HCT116 (cell line): ENCODE data around the gene NKTR.

Experiments used
- CEBPB ChIP-seq: IDR thresholded peaks from 2 replicates; pipeline ENCODE4 v1.6.1; 2012; ENCODE audit warnings: low read depth
- ELF1 ChIP-seq: IDR thresholded peaks from 2 replicates; pipeline ENCODE4 v1.6.1; 2012; ENCODE audit warnings: low read depth, borderline replicate concordance
- EZH2 ChIP-seq: fragments of 200-600 bp; sonication (generic); IDR thresholded peaks from 2 replicates; pipeline ENCODE4 v1.6.1; 2017; ENCODE audit warnings: antibody characterized with exemption, mixed run types
- EZH2phosphoT487 ChIP-seq: fragments of 200-600 bp; IDR thresholded peaks from 2 replicates; pipeline ENCODE4 v1.6.1; 2018; ENCODE audit warnings: antibody characterized with exemption, borderline replicate concordance
- FOSL1 ChIP-seq: IDR thresholded peaks from 2 replicates; pipeline ENCODE4 v1.6.1; 2012; ENCODE audit warnings: low read depth
- POLR2A ChIP-seq: IDR thresholded peaks from 2 replicates; pipeline ENCODE4 v1.7.0; 2011; ENCODE audit warnings: borderline replicate concordance; ENCODE audit not compliant: insufficient read depth, insufficient read length; ENCODE audit errors: extremely low read depth
- POLR2AphosphoS5 ChIP-seq: IDR thresholded peaks from 2 replicates; pipeline ENCODE4 v1.6.1; 2011; ENCODE audit warnings: mild to moderate bottlenecking, low read depth, low read length, moderate library complexity
- RAD21 ChIP-seq: IDR thresholded peaks from 2 replicates; pipeline ENCODE4 v1.6.1; 2012; ENCODE audit warnings: low read depth, mild to moderate bottlenecking
- SRF ChIP-seq: IDR thresholded peaks from 2 replicates; pipeline ENCODE4 v1.6.1; 2012; ENCODE audit warnings: low read depth
- TCF7L2 ChIP-seq: IDR thresholded peaks from 2 replicates; pipeline ENCODE4 v1.7.0; 2011; ENCODE audit warnings: borderline replicate concordance, inconsistent platforms; ENCODE audit not compliant: insufficient read depth, insufficient read length; ENCODE audit errors: extremely low read depth
- YY1 ChIP-seq: IDR thresholded peaks from 2 replicates; pipeline ENCODE4 v1.6.1; 2011; ENCODE audit warnings: low read length, low read depth, moderate library complexity, mild to moderate bottlenecking; ENCODE audit not compliant: insufficient replicate concordance; ENCODE audit errors: extremely low read depth
- TF ChIP-seq, protein P1 (sequence below), 3 experiments: fragments of 200-600 bp in 1 of 3; sonication (generic) in 1 of 3; IDR thresholded peaks in 2 of 3; conservative IDR thresholded peaks in 1 of 3; 2 replicates each; pipeline ENCODE4 v1.5.1; 2012 to 2017; ENCODE audit warnings: low read depth in 2 of 3, low read length in 2 of 3, antibody characterized with exemption in 1 of 3, borderline replicate concordance in 1 of 3, control low read depth in 1 of 3, mild to moderate bottlenecking in 1 of 3, mixed read lengths in 1 of 3, mixed run types in 1 of 3, moderate library complexity in 1 of 3; ENCODE audit not compliant: insufficient read depth in 1 of 3
- TF ChIP-seq, protein P2 (sequence below): IDR thresholded peaks from 2 replicates; pipeline ENCODE4 v1.6.1; 2012; ENCODE audit warnings: low read depth

DNA sequence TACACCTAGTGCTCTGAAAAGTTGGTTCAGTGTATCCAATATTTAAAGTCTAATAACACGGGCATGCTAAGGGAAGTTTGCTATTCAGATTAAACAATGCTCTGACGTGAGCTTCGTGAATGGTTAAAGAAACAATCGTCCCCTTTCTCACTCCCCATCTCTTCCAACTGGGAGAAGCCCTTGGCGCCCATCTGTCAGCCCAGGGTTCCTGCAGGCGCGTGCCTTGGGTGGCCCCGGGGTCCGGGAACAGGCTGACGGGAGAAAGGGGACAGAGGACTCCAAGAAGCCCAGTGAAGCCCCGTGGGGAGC is 19.1 kb upstream of the NKTR start:
- TF ChIP-seq, protein P1, sequence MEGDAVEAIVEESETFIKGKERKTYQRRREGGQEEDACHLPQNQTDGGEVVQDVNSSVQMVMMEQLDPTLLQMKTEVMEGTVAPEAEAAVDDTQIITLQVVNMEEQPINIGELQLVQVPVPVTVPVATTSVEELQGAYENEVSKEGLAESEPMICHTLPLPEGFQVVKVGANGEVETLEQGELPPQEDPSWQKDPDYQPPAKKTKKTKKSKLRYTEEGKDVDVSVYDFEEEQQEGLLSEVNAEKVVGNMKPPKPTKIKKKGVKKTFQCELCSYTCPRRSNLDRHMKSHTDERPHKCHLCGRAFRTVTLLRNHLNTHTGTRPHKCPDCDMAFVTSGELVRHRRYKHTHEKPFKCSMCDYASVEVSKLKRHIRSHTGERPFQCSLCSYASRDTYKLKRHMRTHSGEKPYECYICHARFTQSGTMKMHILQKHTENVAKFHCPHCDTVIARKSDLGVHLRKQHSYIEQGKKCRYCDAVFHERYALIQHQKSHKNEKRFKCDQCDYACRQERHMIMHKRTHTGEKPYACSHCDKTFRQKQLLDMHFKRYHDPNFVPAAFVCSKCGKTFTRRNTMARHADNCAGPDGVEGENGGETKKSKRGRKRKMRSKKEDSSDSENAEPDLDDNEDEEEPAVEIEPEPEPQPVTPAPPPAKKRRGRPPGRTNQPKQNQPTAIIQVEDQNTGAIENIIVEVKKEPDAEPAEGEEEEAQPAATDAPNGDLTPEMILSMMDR (IDR thresholded peaks at IDR 0.05 in 2 of 3, conservative IDR thresholded peaks at IDR 0.05 in 1 of 3; ENCODE audit: borderline replicate concordance in 1 of 3, insufficient read depth in 1 of 3, low read depth in 2 of 3, low read length in 2 of 3): no peak
- TF ChIP-seq ELF1 (no peak), SRF (no peak), CEBPB (no peak), EZH2 (no peak), YY1 (no peak), POLR2A (no peak), RAD21 (no peak), TCF7L2 (no peak), EZH2phosphoT487 (no peak), POLR2AphosphoS5 (no peak), FOSL1 (no peak)
- TF ChIP-seq, protein P2, sequence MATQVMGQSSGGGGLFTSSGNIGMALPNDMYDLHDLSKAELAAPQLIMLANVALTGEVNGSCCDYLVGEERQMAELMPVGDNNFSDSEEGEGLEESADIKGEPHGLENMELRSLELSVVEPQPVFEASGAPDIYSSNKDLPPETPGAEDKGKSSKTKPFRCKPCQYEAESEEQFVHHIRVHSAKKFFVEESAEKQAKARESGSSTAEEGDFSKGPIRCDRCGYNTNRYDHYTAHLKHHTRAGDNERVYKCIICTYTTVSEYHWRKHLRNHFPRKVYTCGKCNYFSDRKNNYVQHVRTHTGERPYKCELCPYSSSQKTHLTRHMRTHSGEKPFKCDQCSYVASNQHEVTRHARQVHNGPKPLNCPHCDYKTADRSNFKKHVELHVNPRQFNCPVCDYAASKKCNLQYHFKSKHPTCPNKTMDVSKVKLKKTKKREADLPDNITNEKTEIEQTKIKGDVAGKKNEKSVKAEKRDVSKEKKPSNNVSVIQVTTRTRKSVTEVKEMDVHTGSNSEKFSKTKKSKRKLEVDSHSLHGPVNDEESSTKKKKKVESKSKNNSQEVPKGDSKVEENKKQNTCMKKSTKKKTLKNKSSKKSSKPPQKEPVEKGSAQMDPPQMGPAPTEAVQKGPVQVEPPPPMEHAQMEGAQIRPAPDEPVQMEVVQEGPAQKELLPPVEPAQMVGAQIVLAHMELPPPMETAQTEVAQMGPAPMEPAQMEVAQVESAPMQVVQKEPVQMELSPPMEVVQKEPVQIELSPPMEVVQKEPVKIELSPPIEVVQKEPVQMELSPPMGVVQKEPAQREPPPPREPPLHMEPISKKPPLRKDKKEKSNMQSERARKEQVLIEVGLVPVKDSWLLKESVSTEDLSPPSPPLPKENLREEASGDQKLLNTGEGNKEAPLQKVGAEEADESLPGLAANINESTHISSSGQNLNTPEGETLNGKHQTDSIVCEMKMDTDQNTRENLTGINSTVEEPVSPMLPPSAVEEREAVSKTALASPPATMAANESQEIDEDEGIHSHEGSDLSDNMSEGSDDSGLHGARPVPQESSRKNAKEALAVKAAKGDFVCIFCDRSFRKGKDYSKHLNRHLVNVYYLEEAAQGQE: no peak
